Stimulated activated CD4-positive, alpha-beta T cell treated with anti-CD3 and anti-CD28 coated beads, Interleukin-2, amount 100 ng/mL, for 4 hours (primary cell): ENCODE results near the gene EPG5.
"Not testable (repeated sequence)": the region's sequence is repeated elsewhere in the genome, so short reads cannot be mapped to it uniquely, and the experiment has no call there.

Experiments used
- DNase-seq: peaks from one replicate; pipeline ENCODE4 v3.0.0-alpha.2; 2020; ENCODE audit warnings: low read depth

Gene EPG5, protein sequence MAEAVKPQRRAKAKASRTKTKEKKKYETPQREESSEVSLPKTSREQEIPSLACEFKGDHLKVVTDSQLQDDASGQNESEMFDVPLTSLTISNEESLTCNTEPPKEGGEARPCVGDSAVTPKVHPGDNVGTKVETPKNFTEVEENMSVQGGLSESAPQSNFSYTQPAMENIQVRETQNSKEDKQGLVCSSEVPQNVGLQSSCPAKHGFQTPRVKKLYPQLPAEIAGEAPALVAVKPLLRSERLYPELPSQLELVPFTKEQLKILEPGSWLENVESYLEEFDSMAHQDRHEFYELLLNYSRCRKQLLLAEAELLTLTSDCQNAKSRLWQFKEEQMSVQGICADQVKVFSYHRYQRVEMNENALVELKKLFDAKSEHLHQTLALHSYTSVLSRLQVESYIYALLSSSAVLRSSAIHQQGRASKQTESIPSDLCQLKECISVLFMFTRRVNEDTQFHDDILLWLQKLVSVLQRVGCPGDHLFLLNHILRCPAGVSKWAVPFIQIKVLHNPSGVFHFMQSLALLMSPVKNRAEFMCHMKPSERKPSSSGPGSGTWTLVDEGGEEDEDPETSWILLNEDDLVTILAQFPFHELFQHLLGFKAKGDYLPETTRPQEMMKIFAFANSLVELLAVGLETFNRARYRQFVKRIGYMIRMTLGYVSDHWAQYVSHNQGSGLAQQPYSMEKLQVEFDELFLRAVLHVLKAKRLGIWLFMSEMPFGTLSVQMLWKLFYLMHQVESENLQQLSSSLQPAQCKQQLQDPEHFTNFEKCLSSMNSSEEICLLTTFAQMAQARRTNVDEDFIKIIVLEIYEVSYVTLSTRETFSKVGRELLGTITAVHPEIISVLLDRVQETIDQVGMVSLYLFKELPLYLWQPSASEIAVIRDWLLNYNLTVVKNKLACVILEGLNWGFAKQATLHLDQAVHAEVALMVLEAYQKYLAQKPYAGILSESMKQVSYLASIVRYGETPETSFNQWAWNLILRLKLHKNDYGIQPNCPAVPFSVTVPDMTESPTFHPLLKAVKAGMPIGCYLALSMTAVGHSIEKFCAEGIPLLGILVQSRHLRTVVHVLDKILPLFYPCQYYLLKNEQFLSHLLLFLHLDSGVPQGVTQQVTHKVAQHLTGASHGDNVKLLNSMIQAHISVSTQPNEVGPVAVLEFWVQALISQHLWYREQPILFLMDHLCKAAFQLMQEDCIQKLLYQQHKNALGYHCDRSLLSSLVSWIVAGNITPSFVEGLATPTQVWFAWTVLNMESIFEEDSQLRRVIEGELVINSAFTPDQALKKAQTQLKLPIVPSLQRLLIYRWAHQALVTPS (N-terminal part only)

DNA sequence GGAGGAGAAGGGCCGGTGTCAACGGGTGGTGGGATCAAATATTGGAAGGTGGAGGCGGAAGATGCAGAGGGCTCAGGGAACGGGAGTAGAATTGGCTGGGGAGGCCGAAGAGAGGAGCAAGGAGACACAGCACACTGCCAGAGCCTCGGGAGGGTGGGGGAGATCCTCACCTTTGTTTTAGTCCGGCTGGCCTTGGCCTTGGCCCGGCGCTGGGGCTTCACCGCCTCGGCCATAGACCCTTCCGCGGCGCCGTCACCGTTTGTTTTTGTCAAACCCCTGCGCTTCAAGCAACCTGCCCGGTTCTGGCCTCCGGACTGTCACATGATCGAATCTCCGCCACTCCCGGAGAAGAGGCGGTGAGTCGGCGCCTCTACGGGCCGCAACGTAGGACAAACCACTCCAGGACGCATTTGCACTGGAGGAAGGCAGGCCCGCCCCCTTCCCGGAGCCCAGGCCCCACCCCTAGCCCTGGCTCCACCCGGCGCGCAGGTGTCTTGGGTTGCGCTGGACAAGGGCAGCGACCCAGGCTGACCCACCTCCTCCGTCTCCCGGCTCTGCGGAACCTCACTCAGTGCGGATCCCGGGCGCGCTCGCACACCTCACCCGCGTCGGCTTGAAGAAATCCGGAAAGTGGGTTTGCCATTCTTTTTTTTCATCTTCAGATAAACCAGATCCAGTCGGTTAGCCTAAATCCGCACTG lies at the start of gene EPG5:
Gene EPG5, minus strand, starts transcription at position 323 of the 700 bp plus-strand sequence. Its CDS starts 90 bp downstream, at position 233.
- peak; percentile 85 for DNase-seq

DNA sequence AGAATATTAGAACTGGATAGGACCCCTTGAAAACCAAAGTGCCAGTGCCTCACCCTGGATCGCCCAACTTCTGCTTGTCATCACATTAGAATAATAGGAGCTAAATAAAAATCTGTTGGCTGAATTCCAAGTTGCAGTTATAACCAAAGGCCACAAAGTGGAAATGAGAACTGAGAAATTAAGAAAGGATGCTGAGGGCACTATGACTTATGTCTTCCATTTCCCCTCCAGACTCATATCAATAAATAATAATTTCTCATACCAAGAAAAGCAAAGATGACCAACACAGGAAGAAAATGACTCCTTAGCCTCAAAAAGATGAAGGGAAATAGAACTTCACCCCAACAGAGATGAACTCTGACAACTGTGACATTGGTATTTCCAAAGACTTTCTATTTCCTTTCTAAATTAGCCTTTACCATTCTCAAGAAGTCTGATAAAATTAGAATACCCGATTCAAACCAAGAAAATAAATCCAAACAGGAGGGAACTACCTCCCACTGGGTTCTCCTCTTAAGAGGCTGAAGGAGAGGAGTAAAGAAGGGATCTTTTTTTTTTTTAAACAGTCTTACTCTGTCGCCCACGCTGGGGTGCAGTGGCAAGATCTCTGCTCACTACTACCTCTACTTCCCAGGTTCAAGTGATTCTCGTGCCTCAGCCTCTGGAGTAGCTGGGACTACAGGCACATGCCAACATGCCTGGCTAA lies 46.5 kb upstream of the EPG5 start:
- no peak for DNase-seq

DNA sequence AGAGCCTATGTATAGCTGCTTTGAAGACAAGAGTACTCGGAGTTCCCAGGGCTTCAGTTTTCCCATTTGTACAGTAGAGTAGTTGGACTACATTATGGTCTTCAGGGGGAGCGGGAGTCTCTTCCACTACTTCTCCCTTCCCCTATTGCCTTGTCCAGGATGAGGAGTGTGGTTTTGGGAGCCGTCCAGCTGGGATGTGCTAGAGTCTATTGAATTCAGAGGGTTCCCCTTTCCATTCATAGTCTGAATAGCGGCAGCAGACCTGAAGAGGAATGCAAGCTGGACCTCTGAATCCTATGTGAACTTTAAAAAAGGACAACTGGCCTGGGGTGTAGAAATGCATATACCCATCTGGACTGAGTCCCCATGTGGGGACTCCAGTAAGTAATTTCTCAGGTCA lies 43.5 kb upstream of the EPG5 start:
- no peak for DNase-seq

DNA sequence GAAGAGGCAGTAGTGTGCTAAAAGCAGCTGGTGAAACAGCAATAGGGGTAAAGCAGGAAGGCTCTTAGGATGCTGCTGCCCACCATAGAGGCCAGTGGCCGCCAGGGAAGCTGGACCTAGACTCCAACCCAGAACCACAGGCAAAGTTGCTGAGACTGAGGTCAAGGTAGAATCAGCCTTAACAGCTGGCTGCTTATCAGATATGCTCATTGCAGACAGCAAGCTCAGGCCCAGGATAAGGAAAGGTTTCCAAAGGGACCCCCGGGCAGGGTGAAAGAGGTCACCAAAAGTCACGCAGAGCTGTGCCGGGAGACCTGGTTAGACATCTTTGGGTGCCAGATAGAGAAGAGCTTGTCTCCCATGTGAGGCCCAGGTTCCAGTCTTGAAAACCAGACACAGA lies 42.9 kb upstream of the EPG5 start:
- DNase-seq, result no peak

DNA sequence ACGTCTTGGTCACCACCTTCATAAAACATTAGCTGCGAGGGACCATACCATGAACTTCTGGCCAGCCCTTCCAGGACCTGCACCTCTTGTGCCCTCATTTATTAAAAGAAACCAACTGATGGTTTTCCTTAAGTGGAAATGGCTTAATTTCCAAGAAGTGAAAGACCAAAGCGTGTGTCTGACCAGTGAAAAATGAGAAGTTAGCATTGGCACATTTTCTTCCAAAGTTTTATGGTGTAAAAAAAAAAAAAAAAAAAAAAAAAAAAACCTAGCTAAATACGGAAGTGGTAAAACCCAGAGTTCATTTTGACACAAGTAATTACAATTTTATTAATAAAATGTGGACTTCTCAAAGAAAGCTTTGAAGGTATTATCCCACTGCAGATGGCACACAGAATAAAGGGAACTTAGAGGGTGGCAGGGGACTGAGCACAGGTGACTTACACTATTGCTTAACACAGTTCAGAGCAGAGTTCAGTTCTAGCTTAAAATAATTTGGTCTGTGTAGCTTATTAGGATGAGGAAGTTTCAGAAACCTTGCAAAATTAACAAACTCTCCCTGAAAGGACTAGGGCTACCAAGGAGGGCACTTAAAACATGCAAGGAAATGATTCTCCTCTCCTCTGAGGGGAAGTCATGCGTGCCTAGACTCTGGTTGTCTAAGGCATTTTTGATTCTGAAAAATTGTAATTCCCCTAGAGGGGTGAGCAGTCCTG lies 42.2 kb upstream of the EPG5 start:
- no peak for DNase-seq

DNA sequence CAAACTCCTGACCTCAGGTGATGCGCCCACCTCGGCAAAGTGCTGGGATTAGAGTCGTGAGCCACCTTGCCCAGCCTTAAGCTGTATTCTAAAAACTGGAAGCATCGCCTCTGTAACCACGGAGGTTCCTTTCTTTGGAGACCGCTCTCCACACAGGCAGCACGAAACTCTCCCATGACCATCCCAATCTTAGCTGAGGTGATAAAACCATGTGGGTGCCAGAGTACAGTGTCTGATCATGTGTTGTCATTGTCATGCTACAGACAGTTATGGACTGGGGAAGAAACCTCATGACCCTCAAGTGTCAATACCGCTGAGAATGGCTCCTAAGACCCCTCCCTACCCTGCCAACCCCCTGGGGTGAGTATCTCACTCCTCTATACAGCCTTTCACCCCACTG lies 41.4 kb upstream of the EPG5 start:
- DNase-seq, result no peak

DNA sequence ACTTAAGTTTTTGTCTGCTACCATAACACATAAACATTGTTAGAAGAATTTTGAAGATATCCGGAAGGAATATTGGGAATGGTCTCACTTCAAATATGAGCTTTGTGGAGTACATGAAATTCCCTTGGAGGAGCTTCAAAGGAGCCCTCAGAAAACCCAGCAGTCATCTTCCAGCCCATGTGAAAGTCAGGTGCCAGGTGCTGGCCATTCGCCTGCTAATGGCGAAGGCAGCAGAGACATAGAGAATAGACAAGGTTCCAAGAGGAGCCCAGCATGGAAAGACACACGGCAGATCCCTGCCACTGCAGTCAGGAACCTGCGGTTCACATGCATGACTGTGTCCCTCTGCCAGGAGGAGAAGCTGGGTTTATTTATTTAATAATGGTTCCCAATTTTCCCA lies 40.0 kb upstream of the EPG5 start:
- no peak for DNase-seq

DNA sequence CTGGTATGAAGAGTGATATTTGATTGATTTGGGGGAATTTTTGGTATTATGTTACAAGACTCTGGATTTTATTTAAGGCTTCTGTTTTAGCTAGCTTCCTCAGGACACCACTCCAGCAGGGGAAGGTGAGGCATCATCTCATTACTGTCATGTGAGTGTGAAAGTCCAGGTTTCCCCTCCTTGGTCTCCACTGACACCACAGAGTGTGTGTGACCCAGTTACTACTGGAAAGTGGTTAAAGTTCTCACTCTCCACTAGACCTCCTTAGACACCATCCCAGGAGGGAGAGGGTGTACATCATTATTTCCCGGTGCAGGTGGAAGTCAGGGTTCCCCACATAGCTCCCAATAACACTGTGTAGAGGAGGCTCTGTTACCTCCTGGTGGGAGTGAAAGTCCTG lies 35.8 kb upstream of the EPG5 start:
- DNase-seq, result no peak

DNA sequence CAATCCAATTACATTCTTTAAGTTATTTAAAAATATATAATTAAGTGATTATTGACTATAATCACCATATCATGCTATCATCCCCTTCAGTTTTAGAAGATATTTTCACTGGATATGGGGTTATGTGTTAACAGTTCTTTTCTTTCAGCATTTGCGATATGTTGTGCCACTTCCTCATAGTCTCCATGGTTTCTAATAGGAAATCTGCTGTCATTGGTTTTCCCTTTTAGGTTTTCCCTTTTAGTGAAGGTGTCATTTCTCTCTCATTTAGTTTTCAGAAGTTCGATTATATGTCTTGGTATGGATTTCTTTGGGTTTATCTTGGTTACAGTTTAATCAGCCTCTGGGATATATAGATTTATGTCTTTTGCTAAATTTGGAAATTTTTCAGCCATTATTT lies 34.8 kb upstream of the EPG5 start:
- no peak for DNase-seq

DNA sequence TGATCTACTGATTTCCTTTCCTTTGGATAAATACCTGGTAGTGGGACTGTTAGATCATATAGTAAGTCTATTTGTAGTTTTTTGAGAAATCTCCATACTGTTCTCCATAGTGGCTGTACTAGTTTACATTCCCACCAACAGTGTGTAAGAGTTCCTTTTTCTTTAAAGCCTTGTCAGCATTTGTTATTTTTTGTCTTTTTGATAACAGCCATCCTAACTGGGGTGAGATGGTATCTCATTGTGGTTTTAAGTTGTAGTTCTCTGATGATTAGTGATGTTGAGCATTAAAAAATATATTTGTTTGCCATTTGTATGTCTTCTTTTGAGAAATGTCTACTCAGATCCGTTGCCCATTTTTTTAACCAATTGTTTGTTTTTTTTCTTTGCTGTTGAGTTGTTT lies 33.9 kb upstream of the EPG5 start:
- DNase-seq, result no peak

DNA sequence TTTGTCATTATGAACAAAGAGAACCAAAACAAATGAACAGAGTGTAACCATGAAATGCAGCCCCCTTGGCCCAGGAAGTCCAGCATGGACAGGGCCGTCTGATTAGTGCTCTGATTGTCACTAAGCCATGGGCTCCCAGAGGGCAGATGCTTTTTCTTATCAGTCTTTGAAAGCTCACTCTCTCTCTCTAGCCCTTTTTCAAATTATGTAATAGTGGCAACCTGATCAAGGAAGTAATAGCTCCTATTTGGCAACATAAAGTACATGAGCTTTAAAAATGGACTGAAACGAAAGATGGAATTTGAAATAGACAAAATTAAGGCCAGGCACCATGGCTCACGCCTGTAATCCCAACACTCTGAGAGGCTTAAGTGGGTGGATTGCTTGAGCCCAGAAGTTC lies 32.4 kb upstream of the EPG5 start:
- no peak for DNase-seq

DNA sequence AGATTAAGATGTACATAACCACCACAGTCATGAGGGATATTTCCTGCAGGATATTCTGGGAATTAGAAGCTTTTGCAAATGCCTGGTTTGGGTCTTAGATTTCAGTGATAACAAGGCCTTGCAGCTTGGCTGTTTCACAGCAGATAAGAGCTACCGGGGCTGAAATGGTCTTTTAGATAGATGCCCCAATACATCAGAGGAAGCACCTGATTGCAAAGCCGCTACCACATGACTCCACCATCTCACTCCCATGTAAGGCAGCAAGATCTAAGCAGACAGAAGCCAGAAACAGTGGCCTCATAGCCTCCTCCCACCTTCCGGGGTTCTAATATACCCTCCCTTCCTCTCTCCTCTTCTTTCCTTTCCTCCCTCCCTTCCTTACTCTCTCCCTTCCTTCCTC lies 31.1 kb upstream of the EPG5 start:
- no peak for DNase-seq

DNA sequence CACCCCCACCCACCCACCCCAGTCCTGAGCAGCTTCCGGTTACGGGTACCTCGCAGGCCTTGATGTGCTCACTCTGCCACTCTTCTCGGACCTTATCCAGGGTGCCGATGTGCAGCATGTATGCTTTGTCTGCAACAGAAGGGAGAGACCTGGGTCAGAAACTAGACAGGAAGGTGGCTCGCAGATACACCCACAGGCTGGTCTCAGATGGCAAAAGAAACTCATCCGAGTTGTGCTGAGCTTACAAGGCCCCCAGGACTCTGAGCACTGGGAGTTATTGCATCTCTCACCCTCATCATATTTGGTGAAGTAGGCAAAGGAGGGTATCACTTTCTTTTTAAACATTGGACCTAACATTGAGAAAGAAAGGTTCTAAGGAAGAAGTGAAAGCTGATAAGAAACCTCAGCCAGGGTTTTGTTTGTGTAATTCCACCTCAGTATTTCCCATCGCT lies 30.6 kb upstream of the EPG5 start:
- DNase-seq, result no peak

DNA sequence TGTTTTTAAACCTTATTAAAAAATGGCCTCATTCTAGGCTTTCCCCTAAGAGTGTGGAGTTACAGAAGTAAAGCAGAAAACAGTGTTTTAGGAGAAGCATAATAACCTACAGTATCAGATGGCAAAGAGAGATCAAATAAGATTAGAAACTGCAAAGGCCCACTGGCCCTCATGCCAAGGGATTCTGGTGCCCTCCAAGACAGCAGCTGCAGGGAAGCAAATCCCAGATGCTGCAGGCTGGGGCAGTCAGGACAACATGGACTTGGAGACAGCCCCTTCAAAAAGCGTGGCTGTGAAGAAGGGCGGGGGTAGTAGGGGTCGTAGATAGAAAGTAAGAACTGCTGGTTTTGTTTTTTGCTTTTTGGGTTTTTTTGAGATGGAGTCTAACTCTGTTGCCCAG lies 28.3 kb upstream of the EPG5 start:
- no peak for DNase-seq

DNA sequence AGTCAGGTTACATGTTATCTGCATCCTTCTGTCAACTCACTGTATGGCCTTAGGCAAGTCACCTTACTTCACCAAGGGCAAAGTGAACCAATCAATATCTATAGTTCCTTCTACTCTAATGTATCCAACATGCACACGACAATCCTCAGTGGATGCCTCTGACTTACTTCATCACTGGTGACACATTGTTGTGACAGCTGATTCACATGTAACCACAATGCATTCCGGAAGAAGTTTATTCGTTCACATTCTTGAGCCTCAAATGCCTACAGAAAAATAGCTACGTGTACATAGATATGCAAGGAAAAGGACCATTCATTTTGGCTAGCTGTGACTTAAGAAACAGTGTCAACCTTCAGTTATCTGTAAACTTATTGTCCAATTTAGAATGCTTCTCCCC lies 26.3 kb upstream of the EPG5 start:
- DNase-seq, result no peak

DNA sequence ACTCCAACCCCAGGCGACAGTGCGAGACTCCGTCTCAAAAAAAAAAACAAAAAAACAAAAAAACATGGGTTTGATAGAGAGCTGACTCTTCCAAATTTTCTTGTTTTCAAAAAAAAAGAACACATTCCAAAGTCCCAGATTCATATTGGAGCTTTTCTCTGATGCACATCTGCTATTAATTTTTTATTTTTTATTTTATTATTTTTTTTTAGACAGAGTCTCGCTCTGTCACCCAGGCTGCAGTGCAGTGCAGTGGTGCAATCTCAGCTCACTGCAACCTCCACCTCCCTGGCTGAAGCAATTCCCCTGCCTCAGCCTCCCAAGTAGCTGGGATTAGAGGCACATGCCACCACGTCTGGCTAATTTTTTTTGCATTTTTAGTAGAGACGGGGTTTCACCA lies 25.4 kb upstream of the EPG5 start:
- DNase-seq, result not testable (repeated sequence)

DNA sequence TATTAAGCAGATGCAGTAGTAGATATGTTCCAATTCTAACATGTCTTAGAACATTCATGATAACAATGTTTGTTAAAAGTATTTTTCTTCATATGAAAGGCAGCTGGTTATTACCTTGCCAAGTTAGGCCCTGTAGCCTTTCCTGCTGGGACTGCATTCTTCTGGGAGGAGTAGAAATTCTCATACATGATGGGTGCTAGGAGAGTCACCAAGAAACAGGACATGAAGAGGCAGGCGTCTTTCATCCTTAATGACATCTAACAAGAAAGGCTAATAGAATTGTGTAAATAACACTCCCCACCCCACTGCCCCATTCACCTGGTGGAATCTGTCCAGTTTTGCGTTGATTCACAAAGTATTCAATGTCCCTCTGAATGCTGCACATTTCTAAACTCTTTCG lies 24.7 kb upstream of the EPG5 start:
- no peak for DNase-seq

DNA sequence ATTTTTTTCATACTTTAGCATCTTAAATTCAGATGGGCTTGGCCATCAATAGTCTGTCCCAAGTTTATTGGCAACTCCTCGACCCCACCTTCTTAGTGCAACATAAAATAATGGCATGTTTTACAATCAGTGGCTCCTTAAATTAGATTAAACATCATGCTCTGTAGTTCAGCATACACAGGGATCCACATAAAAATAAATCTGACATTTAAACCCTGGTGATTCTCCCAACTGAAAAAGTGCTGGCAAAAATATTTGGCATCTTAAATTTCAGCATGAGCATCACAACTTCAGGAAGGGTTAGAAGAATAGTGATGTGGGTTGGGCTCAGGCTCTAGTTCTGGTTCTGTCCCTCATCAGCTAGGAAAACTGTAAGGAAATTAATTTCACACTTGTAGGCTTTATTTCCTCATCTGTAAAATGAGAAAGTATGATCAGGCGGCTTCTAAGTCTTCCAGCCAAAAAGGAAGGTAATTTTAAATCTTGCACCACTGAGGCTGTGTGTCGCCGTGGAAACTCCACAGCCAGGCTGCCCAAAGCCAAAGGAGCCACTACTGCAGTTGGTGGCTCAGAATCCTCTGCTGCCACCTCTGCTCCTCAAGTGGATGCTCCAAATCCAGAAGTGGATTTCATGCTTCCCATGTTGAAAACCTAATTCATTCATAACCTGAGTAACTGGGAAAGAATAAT lies 17.6 kb upstream of the EPG5 start:
- DNase-seq, result no peak

DNA sequence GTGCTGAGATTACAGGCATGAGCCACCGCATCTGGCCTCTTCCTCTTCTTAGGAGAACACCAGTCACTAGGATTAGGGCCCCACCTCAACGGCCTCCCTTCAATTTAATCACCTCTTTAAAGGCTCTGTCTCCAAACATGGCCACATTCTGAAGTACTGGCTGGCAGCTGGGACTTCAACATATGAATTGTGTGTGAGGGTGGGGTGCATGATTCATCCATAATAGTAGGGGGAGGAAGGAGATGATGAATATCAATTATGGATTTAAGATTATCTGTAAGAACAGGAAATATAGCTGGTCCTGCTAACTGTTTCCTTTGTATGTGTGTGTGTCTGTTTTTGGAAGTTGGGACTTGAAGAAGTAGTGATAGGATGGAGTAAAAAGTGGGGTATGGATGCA lies 14.7 kb upstream of the EPG5 start:
- no peak for DNase-seq

DNA sequence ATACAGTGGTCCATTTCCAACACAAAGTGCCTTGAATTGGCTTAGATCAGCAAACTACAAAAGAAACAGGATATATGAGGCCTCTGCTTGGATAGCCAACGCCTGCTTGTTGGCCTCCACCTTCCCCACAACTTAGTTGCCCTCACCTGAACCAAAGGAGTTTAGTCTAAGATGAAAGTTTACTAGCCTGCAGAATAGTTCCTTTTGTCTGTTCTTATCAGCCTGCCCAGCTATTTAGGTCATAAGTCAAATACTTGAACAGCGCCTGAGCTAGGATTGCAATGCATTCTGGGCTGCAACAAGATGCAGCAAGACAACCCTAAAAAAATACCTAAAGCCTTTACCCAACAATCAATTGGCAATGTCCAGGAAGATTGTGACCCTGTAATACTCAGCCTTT lies 13.1 kb upstream of the EPG5 start:
- no peak for DNase-seq
